Activated T-helper 2 cell treated with anti-CD3 and anti-CD28 coated beads, Interferon-gamma antibody, Interleukin-2, Interleukin-4, amounts not matched to agents 10 μg/mL and 5 μg/mL and 100 μg/mL, durations not matched to agents 14 hours and 24 hours and 36 hours (primary cell): Measurements from ENCODE around the gene COBL. TPM values are rescaled to one million over a fixed set of nuclear protein-coding genes. Genes with fewer than 3 reads are reported as not detected.

Experiments
- DNase-seq: peaks from one replicate; pipeline ENCODE4 v3.0.0; 2021; ENCODE audit warnings: low spot score
- H3K27ac Mint-ChIP-seq: one replicate; pipeline ENCODE4 v1.8.0; 2021; ENCODE audit warnings: mixed read lengths
- H3K27me3 Mint-ChIP-seq: one replicate; pipeline ENCODE4 v1.8.0; 2021; ENCODE audit warnings: low read depth, mixed read lengths
- H3K36me3 Mint-ChIP-seq: one replicate; pipeline ENCODE4 v1.8.0; 2021; ENCODE audit warnings: low read depth, mixed read lengths
- H3K4me1 Mint-ChIP-seq: one replicate; pipeline ENCODE4 v1.8.0; 2021; ENCODE audit warnings: low read depth, mixed read lengths
- H3K4me3 Mint-ChIP-seq: one replicate; pipeline ENCODE4 v1.8.0; 2021; ENCODE audit warnings: low read depth, mild to moderate bottlenecking, moderate library complexity, mixed read lengths
- H3K9me3 Mint-ChIP-seq: one replicate; pipeline ENCODE4 v1.8.0; 2021; ENCODE audit warnings: mixed read lengths
- intact Hi-C: fragments of 100-400 bp; cut with micrococcal nuclease; formaldehyde crosslinking; loops from one replicate; pipeline ENCODE4 v1.15.1; 2023
- total RNA-seq: library from RNA; stranded (reverse); gene quantifications from 2 replicates; pipeline ENCODE4 v1.2.3, GENCODE V29; 2022

Gene COBL
- total RNA-seq, 1 donor from 2014 or later: not detected

GRCh38 chr7:51318886-51319579 is 2.4 kb upstream of the COBL start:
- intact Hi-C loops: no loop called here
- no peak overlapping the region for H3K4me3 Mint-ChIP-seq

GRCh38 chr7:51318001-51318400 is 1.4 kb upstream of the COBL start:
- H3K9me3 Mint-ChIP-seq: no peaks in the 10 kb centered on the region
- no peaks in the 10 kb centered on the region for H3K36me3 Mint-ChIP-seq

More at GRCh38 chr7:51318886-51319579, 2.4 kb upstream of the COBL start:
- peaks cover 2% of the 10 kb centered on the region for H3K4me1 Mint-ChIP-seq
- H3K9me3 Mint-ChIP-seq: no peaks in the 10 kb centered on the region
- DNase-seq: no peak
- no peak overlapping the region for H3K27ac Mint-ChIP-seq
- H3K36me3 Mint-ChIP-seq: no peaks in the 10 kb centered on the region
- H3K27me3 Mint-ChIP-seq: peaks cover 41% of the 10 kb centered on the region

DNA sequence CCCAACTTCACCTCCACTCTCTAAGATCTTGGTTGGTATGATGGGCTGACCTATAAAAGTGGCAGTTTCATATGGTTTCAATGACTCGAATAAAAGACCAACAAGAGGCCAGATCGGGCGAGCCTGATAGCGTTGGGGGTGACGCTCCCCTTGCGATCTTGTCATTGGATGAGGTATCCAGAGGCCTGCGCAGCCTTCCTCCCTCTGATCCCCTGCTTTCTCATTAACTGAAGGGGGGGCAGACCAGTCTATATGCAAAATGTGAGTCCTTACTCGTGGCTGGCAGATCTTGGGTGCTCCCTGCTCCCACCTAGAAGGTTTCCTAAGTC is 937 bp upstream of the COBL start:
- DNase-seq: no peak
- peaks cover 49% of the 10 kb centered on the region for H3K27me3 Mint-ChIP-seq
- H3K36me3 Mint-ChIP-seq: no peaks in the 10 kb centered on the region
- H3K4me3 Mint-ChIP-seq: no peak overlapping the region
- intact Hi-C loops: no loop called here
- H3K27ac Mint-ChIP-seq: no peak overlapping the region
- H3K4me1 Mint-ChIP-seq: peaks cover 2% of the 10 kb centered on the region
- no peaks in the 10 kb centered on the region for H3K9me3 Mint-ChIP-seq

More at GRCh38 chr7:51318001-51318400, 1.4 kb upstream of the COBL start:
- Mint-ChIP-seq H3K27ac (no peak overlapping the region), H3K4me1 (peaks cover 2% of the 10 kb centered on the region), H3K27me3 (peaks cover 48% of the 10 kb centered on the region), H3K4me3 (no peak overlapping the region)
- intact Hi-C loops: no loop called here
- DNase-seq: no peak

DNA sequence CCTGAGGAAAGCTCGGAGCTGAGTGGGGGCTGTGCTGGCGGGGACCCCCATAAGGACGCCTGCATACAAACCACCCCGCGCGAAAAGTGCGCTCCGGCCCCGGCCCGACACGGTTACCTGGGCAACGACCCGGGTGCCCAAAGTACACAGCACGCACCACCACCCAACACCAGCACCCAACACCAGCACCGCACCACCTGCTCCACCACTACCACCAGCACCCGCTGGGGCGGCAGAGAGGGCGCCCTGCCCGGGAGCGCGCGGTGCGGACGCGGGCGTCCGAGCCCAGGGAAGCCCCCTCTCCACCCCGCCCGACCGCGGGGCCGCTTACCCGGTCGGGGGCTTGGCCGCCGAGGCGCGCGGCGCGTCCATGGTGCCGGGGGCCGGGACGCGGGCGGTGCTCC is 345 bp downstream of the COBL start:
- no peak overlapping the region for H3K27ac Mint-ChIP-seq
- H3K4me1 Mint-ChIP-seq: peaks cover 2% of the 10 kb centered on the region
- intact Hi-C loops: no loop called here
- no peak overlapping the region for H3K4me3 Mint-ChIP-seq
- H3K36me3 Mint-ChIP-seq: no peaks in the 10 kb centered on the region
- H3K27me3 Mint-ChIP-seq: peaks cover 52% of the 10 kb centered on the region
- DNase-seq: no peak
- H3K9me3 Mint-ChIP-seq: no peaks in the 10 kb centered on the region

DNA sequence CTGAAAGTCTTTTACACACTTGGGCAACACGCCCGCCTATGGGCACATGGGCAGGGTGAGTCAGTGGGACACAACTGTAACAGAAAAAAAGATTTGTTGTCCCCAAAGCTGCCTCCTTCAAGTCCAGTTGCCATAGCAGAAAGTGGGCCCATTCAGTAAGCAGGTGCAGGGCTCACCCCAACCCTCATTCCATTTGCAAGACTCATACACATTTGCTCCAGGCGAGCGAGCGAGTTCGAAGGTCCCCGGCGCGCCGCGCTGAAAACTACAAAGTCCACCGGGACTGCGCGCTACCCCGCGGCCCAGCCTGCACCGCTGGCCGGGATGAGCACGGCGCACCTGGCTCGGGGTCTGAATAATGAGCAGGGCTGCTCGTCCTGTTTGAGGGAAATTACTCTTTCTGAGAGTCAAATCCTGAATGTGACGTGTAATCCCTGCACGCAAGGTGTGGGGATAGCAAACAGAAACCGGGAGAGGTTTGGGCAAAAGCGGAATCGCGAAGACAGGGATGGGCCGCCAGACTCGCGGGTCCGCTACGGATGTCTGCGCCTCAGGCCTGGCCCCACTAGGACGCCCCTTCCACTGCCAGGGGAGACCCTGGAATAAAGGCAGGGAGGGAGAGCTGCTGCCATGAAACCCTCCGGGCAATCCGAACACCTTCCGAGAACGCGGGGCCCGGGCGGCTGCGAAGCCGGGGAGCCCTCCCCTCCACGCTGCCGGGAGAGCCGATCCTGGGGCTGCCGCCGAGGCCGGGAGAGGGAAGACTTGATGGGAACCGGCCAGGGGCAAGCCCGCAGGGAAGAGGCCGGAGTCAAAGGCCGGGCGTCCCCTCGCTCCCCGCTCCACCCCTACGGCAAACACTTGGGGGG is 982 bp downstream of the COBL start:
- DNase-seq: no peak
- H3K9me3 Mint-ChIP-seq: no peaks in the 10 kb centered on the region
- H3K4me3 Mint-ChIP-seq: no peak overlapping the region
- peaks cover 52% of the 10 kb centered on the region for H3K27me3 Mint-ChIP-seq
- intact Hi-C loops: no loop called here
- H3K36me3 Mint-ChIP-seq: no peaks in the 10 kb centered on the region
- peaks cover 2% of the 10 kb centered on the region for H3K4me1 Mint-ChIP-seq
- H3K27ac Mint-ChIP-seq: no peak overlapping the region

DNA sequence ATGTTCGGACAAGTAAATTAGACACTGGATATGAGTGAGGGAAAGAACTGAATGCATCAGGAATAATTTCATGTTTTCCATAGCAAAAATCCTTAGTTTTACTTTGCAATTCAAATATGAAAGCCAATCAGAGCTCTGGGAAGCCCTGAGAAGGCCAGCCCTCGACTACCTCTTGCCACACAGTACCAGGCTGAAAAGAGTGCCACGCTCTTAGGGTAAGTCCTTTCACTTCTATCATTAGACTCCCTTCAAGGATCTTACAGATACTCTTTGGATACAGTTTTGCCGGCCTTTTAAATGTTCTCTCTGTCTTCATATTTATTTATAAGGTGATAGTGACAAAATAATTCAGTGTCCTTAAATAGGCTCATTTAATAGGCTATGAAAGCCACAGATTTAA is 1.9 kb downstream of the COBL start:
- Mint-ChIP-seq H3K36me3 (no peaks in the 10 kb centered on the region), H3K27ac (no peak overlapping the region), H3K27me3 (peaks cover 54% of the 10 kb centered on the region), H3K9me3 (no peaks in the 10 kb centered on the region), H3K4me1 (peaks cover 2% of the 10 kb centered on the region), H3K4me3 (no peak overlapping the region)
- no peak for DNase-seq
- intact Hi-C loops: no loop called here

DNA sequence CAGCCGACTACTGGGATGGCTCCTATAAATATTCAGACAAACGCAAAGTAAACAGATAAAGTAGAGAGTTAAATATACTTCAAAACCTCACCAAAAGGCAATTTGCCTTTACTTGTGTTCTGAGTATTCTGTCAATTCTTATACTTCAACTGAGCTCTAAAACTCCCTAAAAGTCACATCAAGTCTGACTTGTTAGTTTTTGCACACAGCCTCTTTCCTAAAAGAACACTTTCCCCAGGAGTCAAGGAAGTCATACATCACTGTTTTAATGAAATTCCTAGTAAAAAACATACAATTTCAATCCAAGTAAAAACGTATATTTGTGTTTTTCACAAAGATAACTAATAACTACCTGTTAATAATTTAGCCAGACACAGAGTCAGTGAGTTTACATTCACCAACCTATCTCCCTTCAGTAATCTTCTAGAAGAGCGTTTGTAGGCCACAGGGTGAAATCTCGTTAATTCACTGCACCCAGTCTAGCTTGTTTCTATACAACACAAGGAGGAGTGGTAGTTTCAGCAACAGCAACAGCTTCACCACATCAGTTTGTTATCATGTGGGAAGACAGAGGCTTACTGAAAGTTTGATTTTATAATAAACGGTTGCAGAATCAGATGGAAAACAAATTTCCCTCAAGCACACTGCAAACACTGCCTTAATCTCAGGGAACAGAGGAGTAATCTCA is 2.7 kb downstream of the COBL start:
- no peak overlapping the region for H3K4me3 Mint-ChIP-seq
- H3K27ac Mint-ChIP-seq: no peak overlapping the region
- no peaks in the 10 kb centered on the region for H3K9me3 Mint-ChIP-seq
- no peak for DNase-seq
- H3K27me3 Mint-ChIP-seq: peaks cover 48% of the 10 kb centered on the region
- intact Hi-C loops: no loop called here
- no peaks in the 10 kb centered on the region for H3K36me3 Mint-ChIP-seq
- peaks cover 2% of the 10 kb centered on the region for H3K4me1 Mint-ChIP-seq

GRCh38 chr7:51312951-51313737 is 3.5 kb downstream of the COBL start:
- peaks cover 2% of the 10 kb centered on the region for H3K4me1 Mint-ChIP-seq
- intact Hi-C loops: no loop called here
- H3K27ac Mint-ChIP-seq: no peak overlapping the region
- H3K9me3 Mint-ChIP-seq: no peaks in the 10 kb centered on the region
- H3K36me3 Mint-ChIP-seq: no peaks in the 10 kb centered on the region
- H3K4me3 Mint-ChIP-seq: no peak overlapping the region
- H3K27me3 Mint-ChIP-seq: peaks cover 43% of the 10 kb centered on the region
- no peak for DNase-seq

DNA sequence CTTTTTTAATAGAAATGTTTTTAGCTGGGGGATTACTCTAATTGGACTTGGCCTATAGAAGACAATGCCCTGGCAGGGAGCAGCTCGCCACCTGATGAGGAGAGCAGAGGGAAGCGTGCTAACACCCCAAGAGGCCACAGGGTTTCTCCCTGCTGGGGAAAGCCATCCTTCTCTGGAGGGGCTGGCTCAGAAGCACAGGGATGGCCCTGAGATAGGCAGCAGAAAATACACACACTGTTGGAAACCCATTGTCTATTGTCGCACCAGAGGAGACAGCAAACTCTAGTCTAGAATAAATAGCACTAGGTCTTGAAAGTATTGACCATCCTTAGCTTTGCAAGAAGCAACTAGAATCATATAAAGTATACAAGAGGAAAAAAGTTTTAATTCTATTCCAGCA is 5.4 kb downstream of the COBL start:
- Mint-ChIP-seq H3K9me3 (no peaks in the 10 kb centered on the region), H3K27ac (no peak overlapping the region), H3K27me3 (peaks cover 31% of the 10 kb centered on the region), H3K36me3 (no peaks in the 10 kb centered on the region), H3K4me1 (no peaks in the 10 kb centered on the region), H3K4me3 (no peak overlapping the region)
- intact Hi-C loops: no loop called here
- DNase-seq: no peak

- H3K27me3 Mint-ChIP-seq: peaks cover 24% of the 10 kb centered on the region
- intact Hi-C loops: no loop called here
- H3K4me3 Mint-ChIP-seq: no peak overlapping the region
- no peak for DNase-seq
- H3K36me3 Mint-ChIP-seq: no peaks in the 10 kb centered on the region
- H3K9me3 Mint-ChIP-seq: no peaks in the 10 kb centered on the region
- H3K27ac Mint-ChIP-seq: no peak overlapping the region
- H3K4me1 Mint-ChIP-seq: no peaks in the 10 kb centered on the region
These were observed 6.5 kb downstream of the COBL start for GRCh38 chr7:51310131-51310583.

DNA sequence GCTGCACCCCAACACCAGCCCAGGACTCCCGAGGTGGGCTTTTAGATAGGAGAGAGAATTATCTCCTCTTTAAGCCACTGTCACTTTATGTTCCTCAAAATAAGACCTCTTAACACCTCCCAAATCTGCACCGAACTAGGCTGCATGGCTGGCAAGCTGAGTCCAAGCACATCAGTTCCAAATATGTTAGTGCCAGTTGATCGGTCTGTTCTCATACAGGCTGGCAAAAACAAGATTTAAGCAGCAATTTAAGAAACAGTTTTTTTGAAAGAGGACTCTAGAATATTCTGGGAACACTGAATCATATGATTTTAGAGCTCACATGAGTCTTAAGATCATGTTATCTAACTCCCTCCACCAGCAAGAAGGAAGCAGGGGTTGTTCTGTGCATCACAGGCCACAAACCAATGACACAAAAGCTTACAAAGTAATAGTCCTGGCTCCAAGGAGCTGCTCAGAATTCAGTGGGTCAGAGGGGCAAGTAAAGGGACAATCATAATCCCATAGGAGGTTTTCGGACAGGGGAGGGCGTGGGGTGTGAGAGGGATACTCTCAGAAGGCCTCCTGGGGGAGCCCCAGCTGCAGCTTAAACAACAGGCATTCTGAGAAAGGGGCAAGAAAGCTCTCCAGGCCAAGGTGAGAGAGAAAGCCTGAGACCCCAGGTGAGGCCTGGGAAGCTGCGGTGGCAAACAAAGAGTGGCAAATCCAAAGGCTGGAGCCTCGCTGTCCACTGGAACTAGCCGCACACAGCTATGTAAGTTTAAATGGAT is 7.1 kb downstream of the COBL start:
- intact Hi-C loops: no loop called here
- Mint-ChIP-seq H3K4me1 (no peaks in the 10 kb centered on the region), H3K36me3 (no peaks in the 10 kb centered on the region), H3K9me3 (no peaks in the 10 kb centered on the region), H3K27me3 (peaks cover 18% of the 10 kb centered on the region), H3K27ac (no peak overlapping the region), H3K4me3 (no peak overlapping the region)
- DNase-seq: no peak

- Mint-ChIP-seq H3K9me3 (no peaks in the 10 kb centered on the region), H3K27me3 (peaks cover 9% of the 10 kb centered on the region), H3K27ac (no peak overlapping the region), H3K4me1 (no peaks in the 10 kb centered on the region), H3K4me3 (no peak overlapping the region), H3K36me3 (no peaks in the 10 kb centered on the region)
- no peak for DNase-seq
- intact Hi-C loops: no loop called here
These were observed 7.9 kb downstream of the COBL start for GRCh38 chr7:51308696-51309095.
